ENCODE data around the gene CNN1. TPM values are rescaled to one million over a fixed set of nuclear protein-coding genes. Genes with fewer than 3 reads are reported as not detected.
A peak's percentile ranks its signal among the peaks of the same experiment; 100 is the strongest.

CNN1 gene
- total and polyA plus RNA-seq, 9 of the 15 experiments (the other 6 are each of a cell fraction or from before 2014, with no cell fraction given) = 0.23 to 10.6 (median 5.2) TPM

DNA sequence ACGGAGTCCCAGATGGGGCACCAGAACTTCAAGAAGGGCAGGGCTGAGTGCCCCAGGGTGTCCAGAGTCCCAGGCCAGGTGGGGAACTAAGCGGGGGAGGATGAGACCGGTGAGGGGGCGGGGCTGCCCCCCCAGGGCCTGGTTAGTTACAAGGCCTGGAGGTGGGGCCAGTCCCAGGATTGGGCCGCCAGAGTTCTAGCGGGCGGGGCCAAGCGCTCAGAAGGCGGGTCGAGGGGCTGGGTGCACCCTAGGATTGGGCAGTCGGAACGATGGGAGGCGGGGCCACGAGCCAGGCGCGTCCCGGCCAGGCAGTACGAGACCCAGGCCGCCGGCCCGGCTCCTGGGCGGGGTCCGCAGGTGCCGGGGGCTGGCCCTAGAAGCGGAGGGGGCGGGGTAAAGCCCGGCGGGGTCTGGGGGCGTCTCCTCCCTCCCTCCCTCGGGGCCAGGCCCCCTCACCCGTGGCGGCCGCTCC is 33.6 kb upstream of the CNN1 start (continued):
- TF ChIP-seq KLF13 (tag; IDR thresholded peaks at IDR 0.05; ENCODE audit: borderline replicate concordance, low read depth) (peak; percentile 69), POLR2B (IDR thresholded peaks at IDR 0.05; ENCODE audit: low read depth, partially characterized antibody) (peak; percentile 7), ZNF311 (CRISPR knock-in tag; IDR thresholded peaks at IDR 0.05) (no peak), THRAP3 (IDR thresholded peaks at IDR 0.05; ENCODE audit: borderline replicate concordance) (no peak), RBM25 (IDR thresholded peaks at IDR 0.05; ENCODE audit: low read depth, low read length, severe bottlenecking) (peak; percentile 16), SMC3 (conservative IDR thresholded peaks at IDR 0.05; ENCODE audit: insufficient read depth, low read depth, low read length) (no peak), HMGN3 (IDR thresholded peaks at IDR 0.05; ENCODE audit: borderline replicate concordance, extremely low read depth, insufficient read length, low read depth, low read length) (peak; percentile 76), NR2C2 (CRISPR knock-in tag; IDR thresholded peaks at IDR 0.05) (0 out of 2 replicates have a peak, but pooled peaks have one; percentile 26), NR2C2 (tag; IDR thresholded peaks at IDR 0.05) (no peak), RAD21 (CRISPR knock-in tag; conservative IDR thresholded peaks at IDR 0.05 in 1 of 2, IDR thresholded peaks at IDR 0.05 in 1 of 2) (no peak), ZNF766 (CRISPR knock-in tag; conservative IDR thresholded peaks at IDR 0.05) (no peak), HOXB6 (CRISPR knock-in tag; IDR thresholded peaks at IDR 0.05; ENCODE audit: borderline replicate concordance) (no peak), SREBF2 (CRISPR knock-in tag; IDR thresholded peaks at IDR 0.05) (no peak)
